GM21526 (cell line): ENCODE data around the gene ARL3.
"Not testable (repeated sequence)": the region's sequence is repeated elsewhere in the genome, so short reads cannot be mapped to it uniquely, and the experiment has no call there.

Experiments
- ATAC-seq: cut with Tn5 transposase; IDR thresholded peaks from one replicate; pipeline ENCODE4 v1.9.1; 2021; ENCODE audit warnings: moderate library complexity; ENCODE audit not compliant: unreplicated experiment, low FRiP score

ARL3 gene

DNA sequence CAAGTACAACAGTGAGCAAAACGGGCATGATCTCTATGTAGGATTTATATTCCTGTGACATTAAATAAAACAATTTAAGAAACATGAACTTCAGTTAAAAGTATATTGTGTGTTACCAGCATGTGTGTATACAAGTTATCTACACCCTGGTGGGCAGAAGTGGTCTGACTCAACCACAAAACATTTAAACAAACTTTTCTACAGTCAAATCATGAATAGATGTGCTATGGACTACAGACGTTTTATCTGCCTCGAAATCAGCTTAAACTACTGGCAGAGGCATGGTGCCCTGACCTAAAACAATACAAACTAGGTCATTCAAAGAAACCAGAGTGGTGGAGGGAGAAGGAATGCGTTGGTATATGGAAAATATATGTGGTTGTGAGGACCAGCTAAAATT lies 3.6 kb downstream of the ARL3 start:
- ATAC-seq = no peak

DNA sequence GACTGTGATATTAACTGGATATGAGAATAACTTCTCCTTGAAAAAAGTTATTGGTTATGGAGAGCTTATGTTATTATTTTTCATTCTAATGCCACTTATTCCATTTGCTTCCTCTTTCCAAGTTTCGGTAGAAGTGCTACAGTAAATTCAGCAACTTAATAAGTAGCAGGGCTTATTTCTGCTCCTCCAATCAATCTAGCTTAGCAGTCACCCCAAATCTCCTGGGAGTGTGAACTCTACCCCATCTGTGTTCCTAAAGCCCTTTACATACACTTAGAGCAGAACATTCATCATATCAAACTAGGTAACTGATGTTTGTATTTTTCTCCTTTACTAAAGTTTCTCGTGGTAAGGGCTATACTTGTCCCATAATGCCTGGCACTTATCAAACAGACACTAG lies 8.7 kb downstream of the ARL3 start:
- ATAC-seq = no peak

- no peak for ATAC-seq
Observed at GRCh38 chr10:102704915-102705314, 9.3 kb downstream of the ARL3 start.

DNA sequence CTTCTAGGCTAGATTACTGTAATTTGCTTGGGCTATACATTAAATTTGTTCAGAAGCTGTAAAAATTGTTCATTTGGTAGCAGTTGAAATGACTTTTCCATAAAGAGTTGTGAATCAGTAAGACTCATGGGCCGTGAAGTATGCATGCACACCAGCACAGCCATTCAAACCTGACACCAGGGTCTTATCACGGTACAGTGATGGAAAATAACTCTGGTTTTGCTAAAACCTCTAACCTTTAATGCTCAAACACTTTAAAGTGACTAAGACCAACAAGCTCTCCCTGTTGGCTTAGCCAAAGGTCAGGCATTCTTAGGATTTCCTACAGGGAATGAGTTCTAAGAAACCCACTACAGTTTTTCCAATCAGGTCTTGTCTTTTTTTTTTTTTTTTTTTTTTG lies 11.5 kb downstream of the ARL3 start:
- ATAC-seq = no peak

GRCh38 chr10:102701796-102702195 lies 12.4 kb downstream of the ARL3 start:
- no peak for ATAC-seq

DNA sequence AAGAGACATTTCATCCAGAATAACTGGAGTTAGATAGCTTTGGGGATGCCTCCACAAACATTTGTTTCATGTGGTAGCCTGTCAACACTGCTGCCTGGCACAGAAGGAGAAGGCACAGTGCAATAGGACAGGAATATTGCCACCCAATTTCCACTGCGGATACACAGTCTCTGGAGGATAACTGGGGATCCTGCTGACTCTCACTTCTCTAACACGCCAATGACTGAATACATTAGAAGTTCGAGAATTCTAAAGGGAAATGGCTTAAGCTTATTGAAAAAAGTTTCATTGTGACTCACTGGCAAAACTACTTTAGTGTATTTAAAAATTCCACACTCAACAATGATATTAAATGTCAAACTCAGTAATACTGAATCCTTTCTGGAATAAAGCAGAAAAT lies 12.9 kb downstream of the ARL3 start:
- ATAC-seq = no peak

- no peak for ATAC-seq
Observed at GRCh38 chr10:102698894-102699293, 15.3 kb downstream of the ARL3 start.

DNA sequence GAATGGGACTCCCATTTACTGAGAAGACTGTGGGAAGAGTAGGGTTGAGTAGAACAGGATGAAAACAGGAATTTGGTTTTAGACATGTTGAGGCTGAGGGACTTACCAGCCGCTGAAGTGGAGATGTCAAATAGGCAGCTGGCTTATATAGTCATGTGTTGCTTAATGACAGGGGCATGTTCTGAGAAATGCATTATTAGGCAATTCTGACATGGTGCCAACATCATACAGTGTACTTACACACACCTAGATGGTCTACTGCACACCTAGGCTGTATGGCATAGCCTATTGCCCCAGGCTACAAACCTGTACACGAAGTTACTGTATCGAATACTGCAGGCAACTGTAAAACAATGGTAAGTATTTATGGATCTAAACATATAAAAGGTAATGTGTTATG lies 17.5 kb downstream of the ARL3 start:
- ATAC-seq = no peak

- ATAC-seq = not testable (repeated sequence)
Observed at GRCh38 chr10:102695401-102695800, 18.8 kb downstream of the ARL3 start.

DNA sequence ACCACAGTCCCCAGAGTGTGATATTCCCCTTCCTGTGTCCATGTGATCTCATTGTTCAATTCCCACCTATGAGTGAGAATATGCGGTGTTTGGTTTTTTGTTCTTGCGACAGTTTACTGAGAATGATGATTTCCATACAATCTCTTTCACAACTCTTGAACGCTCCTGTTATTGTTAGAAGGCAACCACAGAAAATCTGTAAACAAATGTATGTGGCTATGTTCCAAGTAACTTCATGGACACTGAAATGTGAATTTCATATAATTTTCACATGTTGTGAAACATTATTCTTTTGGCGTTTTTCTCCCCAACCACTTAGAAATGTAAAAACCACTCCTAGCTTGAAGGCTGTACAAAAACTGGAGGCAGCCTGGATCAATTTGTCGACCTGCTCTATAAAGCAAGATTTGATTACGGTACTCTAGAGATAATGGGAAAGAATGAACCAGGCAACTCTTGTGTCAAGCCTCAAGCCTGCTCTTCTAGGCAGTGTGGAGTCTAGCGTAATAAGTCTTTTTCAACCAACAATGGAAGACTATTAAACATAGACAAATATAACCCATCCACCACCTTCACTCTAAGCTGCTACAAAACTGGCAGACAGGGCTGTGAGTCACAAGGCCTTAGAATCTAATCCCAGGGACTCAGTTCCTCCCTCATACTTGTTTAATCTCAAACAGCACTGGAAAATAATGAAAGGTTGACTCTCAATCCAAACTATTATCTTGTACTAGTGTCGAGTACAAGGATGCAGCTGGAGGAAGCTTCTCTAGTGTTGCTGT lies 22.7 kb downstream of the ARL3 start:
- ATAC-seq = no peak

DNA sequence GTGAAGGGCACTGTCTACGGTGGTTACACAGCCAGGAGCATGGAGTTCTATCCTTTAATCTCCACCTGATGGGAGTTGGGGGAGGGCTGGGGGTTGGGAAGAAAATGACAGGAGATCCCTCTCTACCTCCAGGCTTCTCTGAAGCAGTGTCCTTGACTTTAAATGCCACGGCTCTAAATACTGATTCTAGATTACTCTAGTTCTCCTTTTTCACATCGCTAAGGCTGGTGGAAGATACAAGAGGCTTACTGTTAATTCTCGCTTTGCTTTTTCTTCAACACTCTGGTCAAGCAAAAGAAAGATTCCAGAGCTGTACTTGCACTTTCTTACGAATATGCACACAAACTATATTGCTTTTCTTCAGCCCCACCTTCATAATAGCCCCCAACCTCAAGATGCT lies 30.5 kb downstream of the ARL3 start:
- no peak for ATAC-seq

DNA sequence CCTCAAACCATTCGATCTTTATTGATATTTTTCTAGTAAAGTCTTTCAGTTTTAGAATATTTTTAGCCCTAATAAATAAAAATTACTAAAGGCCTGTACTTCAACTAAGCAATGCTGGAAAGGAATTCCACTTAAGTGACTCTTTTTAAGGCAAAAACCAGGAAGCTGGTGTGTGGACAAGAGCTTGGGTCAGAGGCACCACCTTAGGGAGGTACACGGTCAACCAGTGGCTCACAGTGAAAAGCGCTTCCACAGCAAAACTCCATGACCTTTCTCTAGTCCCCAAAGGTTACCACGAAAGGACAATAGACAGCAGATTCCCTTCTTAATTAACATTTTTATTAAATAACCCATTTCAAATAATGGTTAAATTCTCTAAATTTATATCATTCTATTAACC lies 31.2 kb downstream of the ARL3 start:
- no peak for ATAC-seq

DNA sequence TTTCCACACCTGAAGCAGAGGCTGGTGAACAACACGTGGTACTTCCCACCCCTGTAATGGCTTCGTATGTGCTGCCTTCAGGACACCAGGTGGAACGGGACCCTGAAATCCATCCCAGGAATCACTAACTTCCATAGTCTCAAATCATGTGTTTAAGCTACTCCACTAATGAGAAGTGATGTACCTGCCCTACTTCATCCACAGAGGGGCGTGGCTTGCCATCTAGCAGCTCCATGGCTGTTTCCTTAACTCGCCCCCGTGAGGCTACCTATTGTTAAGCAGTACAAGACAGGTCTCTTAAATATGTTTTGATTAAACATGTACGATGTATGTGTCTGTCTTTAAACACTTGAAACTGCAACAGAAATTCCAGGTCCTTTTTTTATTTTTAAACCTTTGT lies 31.8 kb downstream of the ARL3 start:
- ATAC-seq = no peak

DNA sequence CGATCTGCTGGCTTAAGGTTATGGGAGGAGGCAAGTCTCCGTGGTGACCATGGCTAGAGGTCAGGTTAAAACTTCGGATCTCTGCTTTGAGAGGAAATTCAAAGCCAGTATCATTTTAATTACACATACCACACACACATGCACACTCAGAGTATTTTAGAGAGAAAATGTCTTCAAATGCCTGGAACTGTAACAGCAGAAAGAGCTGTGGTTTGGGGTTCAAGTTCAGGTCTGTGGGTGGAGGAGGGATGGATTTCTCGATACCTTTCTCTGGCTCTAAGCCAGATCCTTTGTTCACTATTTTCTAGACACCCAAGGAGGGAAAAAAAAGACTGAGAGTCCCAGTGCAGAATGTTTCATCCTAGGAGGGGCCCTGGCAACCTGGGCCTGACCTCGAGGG lies 32.5 kb downstream of the ARL3 start:
- no peak for ATAC-seq

DNA sequence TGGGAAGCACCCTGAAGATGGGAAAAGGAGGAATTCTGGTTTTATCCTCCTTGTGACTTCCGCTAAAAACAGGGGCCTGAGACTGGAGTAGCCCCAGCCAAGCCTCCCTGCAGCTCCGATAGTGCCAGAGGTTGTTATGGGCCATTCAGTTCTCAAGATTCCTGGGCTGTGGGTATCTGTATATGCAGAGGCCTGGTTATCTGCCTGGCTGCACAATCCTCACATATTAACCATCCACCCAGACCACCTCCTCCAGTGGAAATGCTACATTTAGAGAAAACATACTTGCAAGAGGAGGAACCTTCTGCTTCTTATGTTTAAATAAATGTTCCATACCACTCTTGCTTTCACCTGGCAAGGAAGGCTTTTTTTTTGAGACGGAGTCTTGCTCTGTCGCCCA lies 34.6 kb downstream of the ARL3 start:
- ATAC-seq = no peak

DNA sequence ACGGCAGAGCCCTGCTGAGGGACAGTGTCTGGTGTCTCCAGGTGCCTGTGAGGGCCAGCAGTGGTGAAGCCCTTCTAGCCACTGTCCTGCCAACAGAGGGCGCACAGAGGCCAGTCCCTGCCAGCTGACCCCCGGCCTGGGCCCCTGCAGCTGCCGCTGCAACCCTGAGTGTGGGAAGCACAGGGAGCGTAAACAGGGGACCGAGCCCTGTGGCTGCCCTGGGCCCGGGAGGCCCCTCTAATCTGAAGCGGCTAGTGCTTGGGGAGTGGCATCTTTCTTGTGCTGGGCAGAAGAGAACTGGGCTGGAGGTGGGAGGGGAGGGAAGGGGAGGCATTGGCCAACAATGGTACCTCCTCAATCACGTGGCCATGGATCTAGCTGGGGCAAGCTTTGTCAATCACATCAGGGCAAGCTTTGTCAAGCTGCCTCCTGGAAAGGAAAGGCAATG lies 35.3 kb downstream of the ARL3 start:
- no peak for ATAC-seq

DNA sequence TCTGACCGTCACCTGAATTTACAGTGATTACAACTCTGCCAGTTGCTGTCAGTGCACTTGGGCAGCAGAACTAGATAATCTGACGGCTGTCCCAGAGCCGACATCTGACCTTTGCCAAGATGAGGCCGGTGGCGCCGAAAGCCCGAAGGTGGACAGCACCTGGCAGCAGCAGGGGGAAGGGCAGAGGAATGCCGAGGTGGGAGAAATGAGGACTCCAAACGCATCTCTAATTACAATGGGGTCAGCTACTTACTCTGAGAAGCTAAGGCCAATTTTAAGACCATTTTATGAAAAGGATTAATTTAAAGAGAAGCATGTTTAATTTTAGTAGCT lies 36.2 kb downstream of the ARL3 start:
- ATAC-seq = no peak

GRCh38 chr10:102677331-102678067 lies 36.7 kb downstream of the ARL3 start:
- ATAC-seq = no peak

DNA sequence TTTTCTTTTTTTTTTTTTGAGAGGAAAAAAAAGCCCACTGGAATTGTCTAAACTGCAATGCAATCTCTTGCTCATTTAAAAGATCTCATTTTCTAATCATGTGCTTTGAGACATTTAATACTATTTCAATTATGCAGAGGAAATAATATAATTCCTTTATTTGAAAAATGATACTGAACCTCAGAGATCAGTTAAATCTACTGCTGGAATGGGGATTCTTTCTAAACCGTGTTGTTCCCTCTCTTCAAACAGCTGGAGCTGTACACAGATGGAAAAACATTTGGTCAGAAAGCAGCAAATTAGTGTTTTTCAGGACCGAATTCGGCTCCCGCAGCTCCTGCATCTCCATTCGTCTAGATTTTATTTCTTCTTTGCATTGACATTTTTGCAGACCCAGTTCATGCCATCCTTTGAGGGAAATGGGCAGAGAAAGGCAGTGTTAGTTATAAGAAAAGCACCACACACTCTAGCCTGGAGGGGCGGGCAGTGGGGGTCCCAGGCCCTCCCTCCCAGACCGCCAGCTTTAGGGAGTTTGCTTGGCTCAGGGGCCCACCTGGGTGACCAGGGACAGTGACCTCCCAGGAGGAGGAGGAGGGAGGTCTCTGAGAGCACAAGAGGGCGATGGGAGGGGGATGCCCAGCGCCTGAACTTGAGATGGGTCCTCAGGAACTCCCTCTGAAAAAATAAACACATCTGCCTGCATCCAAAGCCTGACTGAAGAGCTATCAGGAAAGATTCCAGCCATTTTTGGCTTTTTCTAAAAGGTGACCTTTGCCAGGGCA lies 37.5 kb downstream of the ARL3 start:
- no peak for ATAC-seq

- ATAC-seq = no peak
Observed at GRCh38 chr10:102675666-102676533, 38.3 kb downstream of the ARL3 start.
